Measurements from ENCODE around the gene ARHGAP26.

- TF ChIP-seq CTCF (IDR thresholded peaks at IDR 0.05): no peak
- TF ChIP-seq POLR2A (IDR thresholded peaks at IDR 0.05): no peak
Observed at GRCh38 chr5:142864290-142865260, 94.4 kb downstream of the ARHGAP26 start.
